ENCODE measurements around the gene PTGR2.
"Not testable (repeated sequence)": the region's sequence is repeated elsewhere in the genome, so short reads cannot be mapped to it uniquely, and the experiment has no call there.

Gene PTGR2

DNA sequence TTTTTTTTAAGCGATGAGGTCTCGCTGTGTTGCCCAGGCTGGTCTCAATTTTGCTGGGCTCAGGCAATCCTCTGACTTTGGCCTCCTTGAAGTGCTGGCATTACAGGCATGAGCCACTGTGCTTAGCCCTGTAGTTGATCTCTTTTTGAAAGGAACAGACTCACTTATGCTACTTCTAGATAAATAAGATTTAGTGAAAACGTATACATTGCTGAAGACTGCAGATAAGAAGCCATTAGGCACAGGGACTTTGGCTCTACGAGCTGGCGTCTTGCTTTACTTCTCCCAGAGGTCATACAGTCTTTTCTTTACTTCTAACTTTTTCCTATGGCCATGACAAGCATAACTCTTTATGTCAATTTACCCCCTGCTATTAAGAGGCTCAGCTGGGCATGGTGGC lies 9.4 kb downstream of the PTGR2 start:
- H3K9me2 ChIP-seq (replicated peaks; ENCODE audit: insufficient read depth, low read length), result no peaks in the 10 kb centered on the region
- no peaks in the 10 kb centered on the region for H3K4me1 ChIP-seq (ENCODE audit: low read length)
- H3K36me3 ChIP-seq (replicated peaks; ENCODE audit: insufficient read depth, low read length), result no peaks in the 10 kb centered on the region
- no peak overlapping the region for H2AFZ ChIP-seq (ENCODE audit: low read length)
- no peaks in the 10 kb centered on the region for H4K20me1 ChIP-seq (ENCODE audit: insufficient read depth, low read length)
- H3K27ac ChIP-seq (ENCODE audit: low read length), result no peak overlapping the region
- H3K9me3 ChIP-seq (replicated peaks; ENCODE audit: insufficient read depth, low read length), result no peaks in the 10 kb centered on the region
- H3K79me2 ChIP-seq (ENCODE audit: low read length), result no peaks in the 10 kb centered on the region
- no peaks in the 10 kb centered on the region for H3F3A ChIP-seq (ENCODE audit: insufficient read depth, low read length)
- H3K4me2 ChIP-seq (ENCODE audit: low read depth, low read length), result no peak overlapping the region
- no peak overlapping the region for H3K4me3 ChIP-seq (ENCODE audit: low read length)
- no peaks in the 10 kb centered on the region for H3K27me3 ChIP-seq (replicated peaks; ENCODE audit: insufficient read depth, low read length)
- no peak overlapping the region for H3K9ac ChIP-seq (ENCODE audit: low read length)
- no peak for TF ChIP-seq EZH2phosphoT487 (IDR thresholded peaks at IDR 0.05; ENCODE audit: low read length)
- TF ChIP-seq, protein P1, sequence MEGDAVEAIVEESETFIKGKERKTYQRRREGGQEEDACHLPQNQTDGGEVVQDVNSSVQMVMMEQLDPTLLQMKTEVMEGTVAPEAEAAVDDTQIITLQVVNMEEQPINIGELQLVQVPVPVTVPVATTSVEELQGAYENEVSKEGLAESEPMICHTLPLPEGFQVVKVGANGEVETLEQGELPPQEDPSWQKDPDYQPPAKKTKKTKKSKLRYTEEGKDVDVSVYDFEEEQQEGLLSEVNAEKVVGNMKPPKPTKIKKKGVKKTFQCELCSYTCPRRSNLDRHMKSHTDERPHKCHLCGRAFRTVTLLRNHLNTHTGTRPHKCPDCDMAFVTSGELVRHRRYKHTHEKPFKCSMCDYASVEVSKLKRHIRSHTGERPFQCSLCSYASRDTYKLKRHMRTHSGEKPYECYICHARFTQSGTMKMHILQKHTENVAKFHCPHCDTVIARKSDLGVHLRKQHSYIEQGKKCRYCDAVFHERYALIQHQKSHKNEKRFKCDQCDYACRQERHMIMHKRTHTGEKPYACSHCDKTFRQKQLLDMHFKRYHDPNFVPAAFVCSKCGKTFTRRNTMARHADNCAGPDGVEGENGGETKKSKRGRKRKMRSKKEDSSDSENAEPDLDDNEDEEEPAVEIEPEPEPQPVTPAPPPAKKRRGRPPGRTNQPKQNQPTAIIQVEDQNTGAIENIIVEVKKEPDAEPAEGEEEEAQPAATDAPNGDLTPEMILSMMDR (IDR thresholded peaks at IDR 0.05; ENCODE audit: low read length), result no peak
- DNase-seq, result no peak

DNA sequence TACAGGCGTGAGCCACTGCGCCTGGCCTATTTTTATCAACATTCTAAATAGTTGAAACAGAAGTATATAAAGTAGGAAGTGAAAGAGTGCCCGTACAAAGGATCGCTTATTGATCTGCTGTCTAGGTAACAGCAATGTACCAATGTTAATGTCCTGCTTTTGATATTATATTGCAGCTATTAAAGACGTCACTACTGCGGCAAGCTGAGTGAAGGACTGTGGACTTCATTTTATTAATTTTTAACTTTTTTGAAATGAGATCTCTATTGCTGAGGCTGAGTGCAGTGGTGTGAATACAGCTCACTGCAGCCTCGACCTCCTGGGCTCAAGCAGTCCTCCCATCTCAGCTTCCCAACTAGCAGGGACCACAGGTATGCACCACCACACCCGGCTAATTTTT lies 10.8 kb downstream of the PTGR2 start:
- Histone ChIP-seq H3K79me2 (ENCODE audit: low read length) (no peaks in the 10 kb centered on the region), H3K27ac (ENCODE audit: low read length) (no peak overlapping the region), H3K9me2 (replicated peaks; ENCODE audit: insufficient read depth, low read length) (no peaks in the 10 kb centered on the region), H3K4me3 (ENCODE audit: low read length) (no peak overlapping the region), H3K4me2 (ENCODE audit: low read depth, low read length) (no peak overlapping the region), H3K36me3 (replicated peaks; ENCODE audit: insufficient read depth, low read length) (no peaks in the 10 kb centered on the region), H2AFZ (ENCODE audit: low read length) (no peak overlapping the region), H3K9me3 (replicated peaks; ENCODE audit: insufficient read depth, low read length) (no peaks in the 10 kb centered on the region), H3K27me3 (replicated peaks; ENCODE audit: insufficient read depth, low read length) (no peaks in the 10 kb centered on the region), H3F3A (ENCODE audit: insufficient read depth, low read length) (no peaks in the 10 kb centered on the region), H3K9ac (ENCODE audit: low read length) (no peak overlapping the region), H3K4me1 (ENCODE audit: low read length) (no peaks in the 10 kb centered on the region), H4K20me1 (ENCODE audit: insufficient read depth, low read length) (no peaks in the 10 kb centered on the region)
- DNase-seq, result no peak
- TF ChIP-seq EZH2phosphoT487 (IDR thresholded peaks at IDR 0.05; ENCODE audit: low read length) (no peak), EZH2 (optimal IDR thresholded peaks at IDR 0.05; ENCODE audit: low read depth, low read length) (no peak)
- TF ChIP-seq, protein P1 (IDR thresholded peaks at IDR 0.05; ENCODE audit: low read length), result no peak

DNA sequence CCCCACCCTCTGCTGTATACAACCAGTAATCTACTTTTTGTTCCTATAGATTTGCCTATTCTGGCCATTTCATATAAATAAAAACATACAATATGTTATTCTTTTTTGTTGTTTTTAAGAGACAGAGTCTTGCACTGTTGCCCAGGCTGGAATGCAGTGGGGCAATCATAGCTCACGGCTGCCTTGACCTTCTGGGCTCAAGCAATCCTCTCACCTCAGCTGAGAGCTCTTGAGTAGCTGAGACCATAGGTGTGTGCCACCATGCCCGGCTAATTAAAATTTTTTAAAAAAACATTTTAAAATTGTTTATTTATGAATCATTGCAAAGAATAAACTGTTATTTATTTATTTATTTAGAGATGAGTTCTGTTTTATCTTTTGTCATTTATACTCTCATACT lies 11.6 kb downstream of the PTGR2 start:
- Histone ChIP-seq H2AFZ (ENCODE audit: low read length) (no peak overlapping the region), H3K36me3 (replicated peaks; ENCODE audit: insufficient read depth, low read length) (no peaks in the 10 kb centered on the region), H3F3A (ENCODE audit: insufficient read depth, low read length) (no peaks in the 10 kb centered on the region), H3K9ac (ENCODE audit: low read length) (no peak overlapping the region), H3K9me2 (replicated peaks; ENCODE audit: insufficient read depth, low read length) (no peaks in the 10 kb centered on the region), H3K27ac (ENCODE audit: low read length) (no peak overlapping the region), H3K4me1 (ENCODE audit: low read length) (no peaks in the 10 kb centered on the region), H3K9me3 (replicated peaks; ENCODE audit: insufficient read depth, low read length) (no peaks in the 10 kb centered on the region), H3K79me2 (ENCODE audit: low read length) (no peaks in the 10 kb centered on the region), H3K4me3 (ENCODE audit: low read length) (no peak overlapping the region), H3K4me2 (ENCODE audit: low read depth, low read length) (no peak overlapping the region), H3K27me3 (replicated peaks; ENCODE audit: insufficient read depth, low read length) (no peaks in the 10 kb centered on the region), H4K20me1 (ENCODE audit: insufficient read depth, low read length) (no peaks in the 10 kb centered on the region)
- no peak for TF ChIP-seq EZH2phosphoT487 (IDR thresholded peaks at IDR 0.05; ENCODE audit: low read length)
- no peak for DNase-seq

DNA sequence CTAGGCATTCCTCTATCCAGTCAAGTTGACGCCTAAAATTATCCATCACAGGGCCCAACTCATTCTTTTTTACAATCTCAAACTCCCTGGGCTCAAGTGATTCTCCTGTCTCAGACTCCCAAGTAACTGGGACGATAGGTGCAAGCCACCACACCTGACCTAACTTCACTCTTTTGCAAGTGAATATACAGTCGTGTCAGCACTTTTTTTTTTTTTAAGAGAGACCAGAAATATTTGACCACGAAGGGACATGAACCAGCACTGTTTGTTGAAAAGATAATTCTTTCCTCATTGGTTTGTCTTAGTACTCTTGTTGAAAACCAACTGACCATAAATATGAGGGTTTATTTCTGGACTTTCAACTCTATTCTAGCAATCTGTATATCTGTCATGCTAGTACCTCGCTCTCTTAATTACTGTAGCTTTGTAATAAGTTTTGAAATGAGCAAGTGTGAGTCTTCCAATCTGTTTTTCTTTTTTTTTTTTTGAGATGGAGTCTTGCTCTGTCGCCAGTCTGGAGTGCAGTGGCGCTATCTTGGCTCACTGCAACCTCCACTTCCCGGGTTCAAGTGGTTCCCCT lies 14.0 kb downstream of the PTGR2 start:
- H3K9me3 ChIP-seq (replicated peaks; ENCODE audit: insufficient read depth, low read length), result no peaks in the 10 kb centered on the region
- TF ChIP-seq EZH2 (optimal IDR thresholded peaks at IDR 0.05; ENCODE audit: low read depth, low read length), result no peak
- TF ChIP-seq EZH2phosphoT487 (IDR thresholded peaks at IDR 0.05; ENCODE audit: low read length), result no peak
- TF ChIP-seq, protein P1 (IDR thresholded peaks at IDR 0.05; ENCODE audit: low read length), result no peak
- no peaks in the 10 kb centered on the region for H3K27me3 ChIP-seq (replicated peaks; ENCODE audit: insufficient read depth, low read length)
- H3K4me2 ChIP-seq (ENCODE audit: low read depth, low read length), result no peak overlapping the region
- no peak overlapping the region for H3K9ac ChIP-seq (ENCODE audit: low read length)
- H4K20me1 ChIP-seq (ENCODE audit: insufficient read depth, low read length), result no peaks in the 10 kb centered on the region
- H3K9me2 ChIP-seq (replicated peaks; ENCODE audit: insufficient read depth, low read length), result no peaks in the 10 kb centered on the region
- H2AFZ ChIP-seq (ENCODE audit: low read length), result no peak overlapping the region
- H3K4me1 ChIP-seq (ENCODE audit: low read length), result no peaks in the 10 kb centered on the region
- no peaks in the 10 kb centered on the region for H3K36me3 ChIP-seq (replicated peaks; ENCODE audit: insufficient read depth, low read length)
- no peaks in the 10 kb centered on the region for H3F3A ChIP-seq (ENCODE audit: insufficient read depth, low read length)
- no peak overlapping the region for H3K4me3 ChIP-seq (ENCODE audit: low read length)
- no peak for DNase-seq
- no peaks in the 10 kb centered on the region for H3K79me2 ChIP-seq (ENCODE audit: low read length)
- no peak overlapping the region for H3K27ac ChIP-seq (ENCODE audit: low read length)

DNA sequence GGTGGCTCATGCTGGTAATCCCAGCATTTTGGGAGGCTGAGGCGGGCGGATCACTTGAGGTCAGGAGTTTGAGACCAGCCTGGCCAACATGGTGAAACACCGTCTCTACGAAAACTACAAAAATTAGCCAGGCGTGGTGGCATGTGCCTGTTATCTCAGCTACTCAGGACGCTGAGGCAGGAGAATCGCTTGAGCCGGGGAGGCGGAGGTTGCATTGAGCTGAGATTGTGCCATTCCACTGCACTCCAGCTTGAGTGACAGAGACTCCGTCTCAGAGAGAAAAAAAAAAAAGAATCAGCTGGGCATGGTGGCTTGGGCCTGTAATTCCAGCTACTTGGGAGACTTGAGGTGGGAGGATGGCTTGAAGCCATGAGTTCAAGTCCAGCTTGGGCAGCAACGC lies 18.1 kb downstream of the PTGR2 start:
- not testable (repeated sequence) for DNase-seq; H3K36me3 ChIP-seq (replicated peaks; ENCODE audit: insufficient read depth, low read length); H3K79me2 ChIP-seq (ENCODE audit: low read length)

More for the DNA sequence above, 18.1 kb downstream of the PTGR2 start:
- not testable (repeated sequence) for H3K27me3 ChIP-seq (replicated peaks; ENCODE audit: insufficient read depth, low read length); H3K9me3 ChIP-seq (replicated peaks; ENCODE audit: insufficient read depth, low read length); H2AFZ ChIP-seq (ENCODE audit: low read length); H3K4me1 ChIP-seq (ENCODE audit: low read length); H4K20me1 ChIP-seq (ENCODE audit: insufficient read depth, low read length); H3K27ac ChIP-seq (ENCODE audit: low read length); H3K4me3 ChIP-seq (ENCODE audit: low read length); H3K4me2 ChIP-seq (ENCODE audit: low read depth, low read length); H3K9me2 ChIP-seq (replicated peaks; ENCODE audit: insufficient read depth, low read length); H3F3A ChIP-seq (ENCODE audit: insufficient read depth, low read length); H3K9ac ChIP-seq (ENCODE audit: low read length)
